HG03095 (cell line): ENCODE data around the gene HMGB2.

ENCODE experiments used
- ATAC-seq: cut with Tn5 transposase; IDR thresholded peaks from one replicate; pipeline ENCODE4 v1.9.1; 2021; ENCODE audit warnings: moderate library complexity; ENCODE audit not compliant: unreplicated experiment

Gene HMGB2

DNA sequence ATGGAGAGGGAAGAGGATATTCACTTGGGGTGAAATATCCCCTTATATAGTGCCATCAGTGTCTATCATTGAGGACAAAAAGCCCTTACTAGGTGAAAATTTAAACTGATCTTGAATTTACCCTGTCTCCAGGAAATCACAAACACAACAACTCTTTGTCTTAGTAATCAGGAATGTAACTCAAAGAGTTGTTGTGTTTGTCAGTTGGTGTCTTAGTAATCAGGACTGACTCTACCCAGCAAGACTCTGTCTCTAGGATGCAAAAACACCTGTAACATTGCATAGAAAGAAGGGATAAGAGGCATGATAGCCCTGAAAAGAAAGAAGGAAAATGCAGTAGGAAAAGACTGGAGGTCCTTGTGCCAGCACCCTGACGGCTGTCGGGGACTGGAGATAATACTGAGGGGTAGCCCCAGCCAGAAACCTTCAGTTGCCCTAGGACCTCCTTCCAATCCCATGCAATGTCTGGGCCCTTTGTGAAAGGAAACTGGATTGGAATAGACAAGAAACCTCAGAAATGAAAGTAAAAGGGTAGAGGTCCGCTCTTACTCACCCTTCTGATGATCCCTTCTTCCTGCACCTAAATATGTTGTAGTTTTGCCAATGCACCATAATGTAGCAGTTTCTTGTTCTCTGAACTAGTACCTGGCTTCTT is 45.3 kb downstream of the HMGB2 start:
- no peak for ATAC-seq

GRCh38 chr4:173288296-173288695 is 45.9 kb downstream of the HMGB2 start:
- ATAC-seq: no peak

DNA sequence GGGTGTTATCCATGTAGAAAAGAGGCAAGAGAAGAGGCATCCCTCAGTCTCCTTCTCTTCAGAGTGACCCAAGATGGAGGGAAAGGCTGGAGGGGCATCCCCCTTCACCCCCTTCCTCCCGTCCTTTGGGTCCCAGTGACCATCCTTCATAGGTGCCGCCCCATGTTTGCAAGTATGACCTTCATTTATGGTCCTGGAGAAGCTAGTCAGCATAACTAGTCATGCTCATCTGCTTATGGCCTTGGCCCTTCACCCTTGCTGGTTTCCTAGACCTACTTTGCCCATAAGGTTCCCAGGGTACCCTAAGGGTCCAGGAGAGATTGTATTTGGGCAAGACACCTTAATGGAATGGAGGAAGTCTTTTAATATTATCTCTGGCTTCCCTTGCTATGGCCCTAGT is 46.7 kb downstream of the HMGB2 start:
- no peak for ATAC-seq

GRCh38 chr4:173284463-173284862 is 49.7 kb downstream of the HMGB2 start:
- no peak for ATAC-seq

DNA sequence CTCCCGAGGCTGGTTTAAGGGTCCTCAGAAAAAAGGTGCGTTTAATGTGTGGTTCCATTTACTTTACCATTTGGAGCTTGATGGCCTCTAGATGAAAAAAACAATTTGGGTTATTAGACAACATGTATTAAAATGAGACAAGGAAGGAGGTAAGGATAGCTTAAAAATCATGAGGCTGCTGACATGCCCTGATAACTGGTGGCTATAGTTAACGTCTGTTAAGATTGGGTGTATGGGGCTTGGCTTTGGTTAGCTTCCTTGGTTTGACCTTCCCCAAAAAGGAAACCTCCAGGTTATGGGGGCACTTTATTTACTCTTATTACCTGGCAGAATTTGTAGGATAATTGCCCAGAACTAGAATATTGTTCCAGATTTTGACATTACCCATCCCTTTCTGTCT is 51.5 kb downstream of the HMGB2 start:
- ATAC-seq: no peak

GRCh38 chr4:173282256-173282562 is 51.9 kb downstream of the HMGB2 start:
- ATAC-seq: no peak

DNA sequence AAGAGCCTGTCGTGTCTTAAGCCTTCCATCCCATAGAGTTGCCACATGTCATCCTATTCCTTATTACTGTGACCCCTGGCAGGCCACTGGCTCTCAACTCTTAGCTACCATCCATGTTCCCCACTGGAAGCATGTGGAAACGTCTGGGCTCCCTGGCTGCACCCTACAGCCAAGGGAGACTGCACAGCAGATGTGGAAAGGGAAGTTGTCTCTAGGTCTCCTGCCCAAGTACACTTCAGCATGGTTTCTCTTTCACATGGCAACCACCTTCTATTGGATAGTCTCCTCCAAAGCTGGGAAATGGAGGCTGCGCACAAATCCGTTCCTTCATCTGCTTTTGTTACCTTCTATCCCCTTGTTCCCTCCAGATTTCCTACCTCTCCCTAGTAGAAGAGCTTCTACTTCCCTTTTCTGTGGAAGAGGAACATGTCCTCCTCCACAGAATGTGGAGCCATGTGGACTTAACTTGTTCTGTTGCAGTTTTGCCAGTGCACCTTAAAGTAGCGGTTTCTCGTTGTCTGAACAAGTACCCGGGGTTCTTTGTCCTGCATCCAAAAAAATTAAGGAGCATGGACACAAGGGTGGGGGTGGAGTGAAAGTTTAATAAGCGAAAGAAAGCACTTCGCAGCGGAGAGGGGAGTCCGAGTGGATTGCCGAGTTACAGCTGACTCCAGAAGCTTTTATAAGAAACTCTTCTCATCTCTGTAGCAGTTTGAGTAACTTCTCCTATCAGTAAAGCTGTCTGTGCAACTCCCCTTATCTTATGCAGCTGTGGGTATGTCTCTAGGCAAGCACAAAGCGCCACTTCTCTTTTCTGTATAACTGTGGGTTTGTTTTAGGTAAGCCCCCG is 52.5 kb downstream of the HMGB2 start:
- ATAC-seq: no peak
